OCI-LY7 (cell line): ENCODE results near the gene AGXT2. TPM values are rescaled to one million over a fixed set of nuclear protein-coding genes. Genes with fewer than 3 reads are reported as not detected.

ENCODE experiments used
- BruUV-seq: library from RNA; stranded (reverse); fragments of 400-500 nt; replicated peaks from 2 replicates; lab custom pipeline; 2021; lab: Mats Ljungman, UMichigan
- CTCF ChIA-PET: fragments of 300-600 bp; sonication (Branson Sonifier 250); formaldehyde crosslinking; loops from one replicate; lab custom pipeline; 2022; ENCODE audit warnings: antibody characterized with exemption; ENCODE audit not compliant: unreplicated experiment; lab: Charles Lee
- POLR2A ChIA-PET: fragments of 300-600 bp; sonication (Branson Sonifier 250); formaldehyde crosslinking; loops from one replicate; lab custom pipeline; 2022; ENCODE audit warnings: antibody characterized with exemption; lab: Charles Lee
- DNase-seq: peaks from one replicate; pipeline ENCODE4 v3.0.0-alpha.2; 2015; ENCODE audit warnings: low spot score
- H2AFZ ChIP-seq: fragments of 200-600 bp; sonication (generic), shearing (Covaris generic); 2 replicates; pipeline ENCODE4 v1.6.1; 2014; ENCODE audit warnings: mild to moderate bottlenecking, antibody characterized with exemption, low read length, moderate library complexity
- H3K27ac ChIP-seq: fragments of 200-600 bp; sonication (generic); 2 replicates; pipeline ENCODE4 v1.5.1; 2014; ENCODE audit warnings: mixed run types, low read depth, mild to moderate bottlenecking, moderate library complexity, low read length, inconsistent platforms; ENCODE audit not compliant: poor library complexity, severe bottlenecking
- H3K36me3 ChIP-seq: fragments of 200-600 bp; sonication (generic); 2 replicates; pipeline ENCODE4 v1.6.1; 2014; ENCODE audit warnings: mild to moderate bottlenecking, antibody characterized with exemption, low read length, moderate library complexity, mixed read lengths; ENCODE audit not compliant: insufficient read depth
- H3K4me1 ChIP-seq: fragments of 200-600 bp; sonication (generic); 2 replicates; pipeline ENCODE4 v1.5.1; 2014; ENCODE audit warnings: mild to moderate bottlenecking, low read length; ENCODE audit not compliant: insufficient read depth, poor library complexity, severe bottlenecking
- H3K4me2 ChIP-seq: fragments of 200-600 bp; sonication (generic); 2 replicates; pipeline ENCODE4 v1.6.1; 2014; ENCODE audit warnings: mild to moderate bottlenecking, low read length
- H3K4me3 ChIP-seq: fragments of 200-600 bp; sonication (generic); 2 replicates; pipeline ENCODE4 v1.5.1; 2014; ENCODE audit warnings: mild to moderate bottlenecking, low read depth, low read length; ENCODE audit not compliant: poor library complexity, severe bottlenecking
- H3K79me2 ChIP-seq: fragments of 200-600 bp; sonication (generic); 2 replicates; pipeline ENCODE4 v1.6.1; 2016; ENCODE audit warnings: low read depth, mild to moderate bottlenecking, low read length, moderate library complexity, mixed read lengths; ENCODE audit not compliant: insufficient read depth
- H3K9me2 ChIP-seq: fragments of 200-600 bp; sonication (generic); 2 replicates; pipeline ENCODE4 v1.6.1; 2016; ENCODE audit warnings: mild to moderate bottlenecking, low read length, mixed read lengths; ENCODE audit not compliant: insufficient read depth
- H3K9me3 ChIP-seq: fragments of 200-600 bp; sonication (generic); 2 replicates; pipeline ENCODE4 v1.6.1; 2014; ENCODE audit warnings: mild to moderate bottlenecking, mixed run types, low read length, mixed read lengths
- H4K20me1 ChIP-seq: fragments of 200-600 bp; sonication (generic); 2 replicates; pipeline ENCODE4 v1.6.1; 2014; ENCODE audit warnings: mild to moderate bottlenecking, antibody characterized with exemption, low read length, moderate library complexity, mixed read lengths; ENCODE audit not compliant: insufficient read depth
- CTCF ChIP-seq: fragments of 200-600 bp; sonication (generic); conservative IDR thresholded peaks from 2 replicates; pipeline ENCODE4 v1.5.1; 2014; ENCODE audit warnings: mild to moderate bottlenecking, antibody characterized with exemption, low read length, moderate library complexity, mixed read lengths
- EZH2phosphoT487 ChIP-seq: fragments of 200-600 bp; sonication (generic); IDR thresholded peaks from 2 replicates; pipeline ENCODE4 v1.6.1; 2018; ENCODE audit warnings: low read depth, borderline replicate concordance, mild to moderate bottlenecking, mixed run types, antibody characterized with exemption, low read length, moderate library complexity, mixed read lengths
- intact Hi-C: fragments of 100-400 bp; cut with micrococcal nuclease; formaldehyde crosslinking; loops from one replicate; pipeline ENCODE4 v1.10.0; 2022; ENCODE audit not compliant: unreplicated experiment
- total RNA-seq, 2 experiments: library from RNA; depleted of rRNA in 1 of 2; stranded (reverse); fragments of >200 nt in 1 of 2; shearing (Covaris generic) in 1 of 2; gene quantifications; 2 replicates each; pipeline ENCODE4 v1.2.3, GENCODE V29; 2014 to 2022

Gene AGXT2
- total RNA-seq, 2 experiments from 2014 or later = not detected

- H3K27ac ChIP-seq = no peak overlapping the region
- TF ChIP-seq CTCF = no peak
- TF ChIP-seq EZH2phosphoT487 = no peak
- no peaks in the 10 kb centered on the region for H3K4me1 ChIP-seq
- no peak overlapping the region for H2AFZ ChIP-seq
- H3K79me2 ChIP-seq = no peaks in the 10 kb centered on the region
- ChIA-PET CTCF (no interaction called here), POLR2A (no interaction called here)
- no peaks in the 10 kb centered on the region for H3K9me2 ChIP-seq
- H3K36me3 ChIP-seq = no peaks in the 10 kb centered on the region
- no peaks in the 10 kb centered on the region for H3K9me3 ChIP-seq
- intact Hi-C loops = loop anchor here (10.0 kb wide), 1 partner anchor 339 kb away; no protein-coding TSS in a partner anchor
- BruUV-seq = no TSS peak
- H4K20me1 ChIP-seq = no peaks in the 10 kb centered on the region
- DNase-seq = no peak
- no peak overlapping the region for H3K4me3 ChIP-seq
- H3K4me2 ChIP-seq = no peak overlapping the region
Measured at GRCh38 chr5:35095366-35095765, 47.6 kb upstream of the AGXT2 start.

GRCh38 chr5:35094948-35095347, 47.2 kb upstream of the AGXT2 start:
- Histone ChIP-seq H3K36me3 (no peaks in the 10 kb centered on the region), H3K79me2 (no peaks in the 10 kb centered on the region), H3K4me3 (no peak overlapping the region), H3K9me3 (no peaks in the 10 kb centered on the region), H3K4me2 (no peak overlapping the region), H2AFZ (no peak overlapping the region), H3K4me1 (no peaks in the 10 kb centered on the region), H4K20me1 (no peaks in the 10 kb centered on the region), H3K9me2 (no peaks in the 10 kb centered on the region), H3K27ac (no peak overlapping the region)
- intact Hi-C loops = loop anchor here (10.0 kb wide), 1 partner anchor 340 kb away; no protein-coding TSS in a partner anchor
- CTCF ChIA-PET = no interaction called here
- POLR2A ChIA-PET = interaction anchor here (0.6 kb wide), 1 partner anchor 863 kb away, joined by 3 read pairs; no protein-coding TSS in a partner anchor
- no peak for DNase-seq
- BruUV-seq = no TSS peak
- TF ChIP-seq CTCF (no peak), EZH2phosphoT487 (no peak)

- H3K27ac ChIP-seq = no peak overlapping the region
- no peaks in the 10 kb centered on the region for H4K20me1 ChIP-seq
- no peak overlapping the region for H3K4me3 ChIP-seq
- BruUV-seq = no TSS peak
- H3K4me2 ChIP-seq = no peak overlapping the region
- H3K9me3 ChIP-seq = no peaks in the 10 kb centered on the region
- no peaks in the 10 kb centered on the region for H3K36me3 ChIP-seq
- no peak overlapping the region for H2AFZ ChIP-seq
- no peaks in the 10 kb centered on the region for H3K4me1 ChIP-seq
- POLR2A ChIA-PET = no interaction called here
- H3K79me2 ChIP-seq = no peaks in the 10 kb centered on the region
- no peaks in the 10 kb centered on the region for H3K9me2 ChIP-seq
- TF ChIP-seq EZH2phosphoT487 = no peak
- no peak for TF ChIP-seq CTCF
- intact Hi-C loops = loop anchor here (10.0 kb wide), 1 partner anchor 342 kb away; no protein-coding TSS in a partner anchor
- CTCF ChIA-PET = no interaction called here
- DNase-seq = no peak
Measured at GRCh38 chr5:35092703-35093102, 45.0 kb upstream of the AGXT2 start.
